Neuronal stem cell (in vitro differentiated cells): Measurements from ENCODE around the gene TTLL8.

ENCODE experiments used
- DNase-seq: peaks from one replicate; pipeline ENCODE4 v3.0.0-alpha.2; 2013; ENCODE audit warnings: low spot score
- H2AFZ ChIP-seq: one replicate; pipeline ENCODE4 v1.6.1; 2013; ENCODE audit warnings: mild to moderate bottlenecking, low read length, inconsistent platforms
- H2AK5ac ChIP-seq: 2 replicates; pipeline ENCODE4 v1.6.1; 2013; ENCODE audit warnings: low read depth, mild to moderate bottlenecking, inconsistent platforms, low read length, moderate library complexity, mixed read lengths
- H2BK120ac ChIP-seq: 2 replicates; pipeline ENCODE4 v1.6.1; 2013; ENCODE audit warnings: low read depth, mild to moderate bottlenecking, inconsistent platforms, low read length, moderate library complexity, mixed read lengths
- H2BK12ac ChIP-seq: one replicate; pipeline ENCODE4 v1.6.1; 2013; ENCODE audit warnings: low read length, inconsistent platforms
- H2BK15ac ChIP-seq: 2 replicates; pipeline ENCODE4 v1.6.1; 2013; ENCODE audit warnings: mild to moderate bottlenecking, low read length, inconsistent platforms, mixed read lengths
- H2BK5ac ChIP-seq: one replicate; pipeline ENCODE4 v1.6.1; 2013; ENCODE audit warnings: inconsistent platforms, mild to moderate bottlenecking, low read length, moderate library complexity
- H3K14ac ChIP-seq: one replicate; pipeline ENCODE4 v1.6.1; 2013; ENCODE audit warnings: low read length, inconsistent platforms
- H3K18ac ChIP-seq: 2 replicates; pipeline ENCODE4 v1.6.1; 2013; ENCODE audit warnings: low read length, inconsistent platforms
- H3K23ac ChIP-seq: 2 replicates; pipeline ENCODE4 v1.6.1; 2013; ENCODE audit warnings: low read depth, mild to moderate bottlenecking, mixed read lengths, low read length, inconsistent platforms; ENCODE audit not compliant: poor library complexity
- H3K27ac ChIP-seq: replicated peaks from 3 replicates; pipeline ENCODE4 v1.5.1; 2013; ENCODE audit warnings: low read length, inconsistent platforms
- H3K27me3 ChIP-seq, 3 experiments: 2 replicates each; pipeline ENCODE4 v1.6.1; 2013; ENCODE audit warnings: low read length in 3 of 3, mild to moderate bottlenecking in 2 of 3, inconsistent platforms in 1 of 3, low read depth in 1 of 3, mixed read lengths in 1 of 3, moderate library complexity in 1 of 3; ENCODE audit not compliant: control insufficient read depth in 3 of 3, insufficient read depth in 3 of 3
- H3K36me3 ChIP-seq, 2 donors: replicated peaks in 1 of 2; 2 replicates each; pipeline ENCODE4 v1.6.1; 2013; ENCODE audit warnings: low read length in 2 of 2; ENCODE audit not compliant: control insufficient read depth in 2 of 2, insufficient read depth in 2 of 2
- H3K4ac ChIP-seq: 2 replicates; pipeline ENCODE4 v1.6.1; 2013; ENCODE audit warnings: inconsistent platforms, mild to moderate bottlenecking, low read length, moderate library complexity
- H3K4me1 ChIP-seq, 2 donors: 1 replicate in 1 of 2; 2 replicates in 1 of 2; pipeline ENCODE4 v1.6.1; 2013; ENCODE audit warnings: low read length in 2 of 2, low read depth in 1 of 2; ENCODE audit not compliant: control insufficient read depth in 2 of 2, insufficient read depth in 1 of 2
- H3K4me2 ChIP-seq: one replicate; pipeline ENCODE4 v1.6.1; 2013; ENCODE audit warnings: mild to moderate bottlenecking, low read length, inconsistent platforms; ENCODE audit not compliant: insufficient read depth, poor library complexity, severe bottlenecking
- H3K4me3 ChIP-seq, 2 donors: 2 replicates each; pipeline ENCODE4 v1.5.1; 2013; ENCODE audit warnings: low read length in 2 of 2, mild to moderate bottlenecking in 2 of 2, inconsistent platforms in 1 of 2, moderate library complexity in 1 of 2
- H3K79me1 ChIP-seq: one replicate; pipeline ENCODE4 v1.6.1; 2013; ENCODE audit warnings: low read depth, mild to moderate bottlenecking, inconsistent platforms, low read length, moderate library complexity
- H3K9ac ChIP-seq: one replicate; pipeline ENCODE4 v1.6.1; 2013; ENCODE audit warnings: mild to moderate bottlenecking, low read depth, low read length, inconsistent platforms; ENCODE audit not compliant: poor library complexity
- H3K9me3 ChIP-seq, 2 donors: replicated peaks in 1 of 2; 2 replicates each; pipeline versions ENCODE3 to v1.6.1; 2013; ENCODE audit warnings: low read length in 2 of 2, mild to moderate bottlenecking in 2 of 2, inconsistent platforms in 1 of 2, low read depth in 1 of 2, mixed read lengths in 1 of 2, moderate library complexity in 1 of 2; ENCODE audit not compliant: control insufficient read depth in 2 of 2, insufficient read depth in 1 of 2
- H4K8ac ChIP-seq: one replicate; pipeline ENCODE4 v1.6.1; 2013; ENCODE audit warnings: low read depth, mild to moderate bottlenecking, inconsistent platforms, low read length, moderate library complexity
- H4K91ac ChIP-seq: one replicate; pipeline ENCODE4 v1.6.1; 2013; ENCODE audit warnings: low read length, low read depth, mild to moderate bottlenecking, inconsistent platforms; ENCODE audit not compliant: poor library complexity
- WGBS, 2 donors: extraction: QIAGEN DNeasy Blood & Tissue Kit; methylation state at CpG; one replicate each; pipeline ENCODE4 v1.1.7; 2013; ENCODE audit warnings: missing lambda C conversion rate in 2 of 2, mixed read lengths in 1 of 2; ENCODE audit not compliant: insufficient read length in 2 of 2, insufficient replicate concordance in 1 of 2; ENCODE audit errors: extremely low coverage in 2 of 2; 5-methylcytosine and 5-hydroxymethylcytosine counted together

Gene TTLL8

DNA sequence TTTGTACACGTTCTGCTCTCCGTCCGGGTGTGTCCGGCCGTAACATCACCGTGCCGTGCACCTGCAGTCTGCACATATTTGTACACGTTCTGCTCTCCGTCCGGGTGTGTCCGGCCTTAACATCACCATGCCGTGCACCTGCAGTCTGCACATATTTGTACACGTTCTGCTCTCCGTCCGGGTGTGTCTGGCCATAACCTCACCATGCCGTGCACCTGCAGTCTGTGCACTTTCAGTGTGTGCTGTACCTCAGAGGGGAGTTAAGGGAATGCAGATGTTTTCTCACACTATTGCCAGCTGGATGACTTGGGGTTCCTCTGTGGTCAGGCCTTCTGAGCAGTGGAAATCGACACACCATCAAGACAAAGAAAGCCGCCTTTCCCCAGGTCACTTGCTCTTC is 4.2 kb downstream of the TTLL8 start:
- Histone ChIP-seq H3K36me3 (no peaks in the 10 kb centered on the region), H3K9ac (no peak overlapping the region), H3K4me2 (no peak overlapping the region), H3K79me1 (peaks cover 2% of the 10 kb centered on the region), H3K23ac (no peak overlapping the region), H4K8ac (no peak overlapping the region), H3K27ac (no peak overlapping the region), H2BK12ac (no peak overlapping the region), H3K18ac (no peak overlapping the region), H2AFZ (no peak overlapping the region), H2AK5ac (no peak overlapping the region), H3K14ac (no peak overlapping the region), H4K91ac (no peak overlapping the region), H3K27me3 (peaks cover 0 to 8% (median 0%) of the 10 kb centered on the region in 3 experiments), H3K4me3 (no peak overlapping the region), H3K9me3 (peaks cover 0 to 5% of the 10 kb centered on the region in 2 donors), H3K4me1 (peaks cover 2% of the 10 kb centered on the region in 2 donors), H2BK15ac (no peak overlapping the region), H3K4ac (no peak overlapping the region), H2BK120ac (no peak overlapping the region), H2BK5ac (no peak overlapping the region)
- no peak for DNase-seq
- no CpG with 5 or more reads among the region's 18 CpGs for WGBS, 2 donors

DNA sequence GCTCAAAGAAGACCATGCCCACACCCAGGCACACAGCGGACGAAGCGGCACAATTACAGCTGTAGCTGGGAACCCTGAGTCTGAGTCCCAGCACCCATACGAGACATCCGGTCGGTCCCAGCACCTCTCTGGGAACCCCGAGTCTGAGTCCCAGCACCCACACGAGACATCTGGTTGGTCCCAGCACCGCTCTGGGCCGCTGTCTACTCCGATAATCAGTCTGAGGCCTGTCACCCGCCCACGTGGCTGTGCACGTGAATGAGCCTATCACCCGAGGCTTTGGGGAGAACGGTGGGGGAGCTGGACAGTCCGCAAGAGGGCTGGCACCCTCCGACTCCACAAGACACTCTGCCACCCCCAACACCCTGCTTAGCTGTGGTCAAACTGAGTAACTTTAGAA is 6.2 kb downstream of the TTLL8 start:
- no peak overlapping the region for H2BK5ac ChIP-seq
- peaks cover 2% of the 10 kb centered on the region for H3K79me1 ChIP-seq
- no CpG with 5 or more reads among the region's 18 CpGs for WGBS, 2 donors
- no peak overlapping the region for H3K23ac ChIP-seq
- no peaks in the 10 kb centered on the region for H3K36me3 ChIP-seq
- H4K91ac ChIP-seq, result no peak overlapping the region
- peak overlapping the region; percentile 45 for H2AK5ac ChIP-seq
- H2BK12ac ChIP-seq, result no peak overlapping the region
- peaks cover 0 to 7% (median 0%) of the 10 kb centered on the region in 3 experiments for H3K27me3 ChIP-seq
- H2AFZ ChIP-seq, result no peak overlapping the region
- H3K18ac ChIP-seq, result peak overlapping the region; percentile 64
- H3K4me1 ChIP-seq, result peaks cover 0 to 2% of the 10 kb centered on the region in 2 donors
- H2BK120ac ChIP-seq, result no peak overlapping the region
- no peak overlapping the region for H3K4me2 ChIP-seq
- H2BK15ac ChIP-seq, result no peak overlapping the region
- H3K9ac ChIP-seq, result no peak overlapping the region
- no peak overlapping the region for H3K4ac ChIP-seq
- H3K9me3 ChIP-seq, result peaks cover 0 to 5% of the 10 kb centered on the region in 2 donors
- H3K4me3 ChIP-seq, result no peak overlapping the region
- H4K8ac ChIP-seq, result no peak overlapping the region
- no peak overlapping the region for H3K14ac ChIP-seq
- no peak for DNase-seq
- H3K27ac ChIP-seq, result no peak overlapping the region

DNA sequence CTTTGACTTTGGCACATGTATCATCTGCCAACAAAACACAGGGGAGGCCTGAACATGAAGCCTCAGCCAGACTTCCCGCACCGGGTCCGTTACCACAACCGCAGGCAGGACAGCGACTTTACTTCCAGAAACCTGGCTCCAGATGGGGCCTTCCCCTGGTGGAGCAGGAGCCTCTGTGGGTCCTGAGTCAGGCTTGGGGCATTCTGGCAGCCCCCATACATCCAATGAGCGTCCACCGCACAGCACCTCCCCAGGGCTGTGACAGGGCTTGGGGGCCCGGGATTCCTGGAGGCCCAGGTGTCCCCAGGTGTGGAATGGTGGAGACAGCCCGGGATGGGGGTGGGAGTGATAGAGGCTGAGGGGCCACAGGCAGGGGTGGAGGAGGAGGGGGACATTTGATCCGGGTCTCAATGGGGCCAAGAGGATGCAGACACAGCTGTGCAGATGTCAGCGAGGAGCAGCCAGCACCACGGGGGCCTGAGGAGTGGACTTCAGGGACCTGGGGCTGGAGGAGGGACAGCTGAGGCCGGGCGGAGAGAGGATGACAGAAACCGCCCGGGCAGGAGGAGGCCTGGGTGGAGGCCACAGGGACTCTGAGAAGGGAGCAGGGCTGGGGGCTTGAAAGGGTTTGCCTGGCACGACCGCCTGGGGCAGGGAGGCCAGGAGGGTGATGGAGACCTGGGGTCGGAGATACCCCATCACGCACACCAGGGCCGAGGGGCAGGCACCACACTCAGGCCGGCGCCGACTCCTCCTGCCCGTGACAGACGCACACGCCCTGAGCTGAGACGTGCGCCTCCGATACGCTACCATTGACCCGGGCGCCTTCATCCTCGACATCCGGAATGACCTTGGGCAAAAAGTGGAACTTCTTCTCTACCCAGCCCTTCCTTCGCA is 8.6 kb downstream of the TTLL8 start:
- no peaks in the 10 kb centered on the region for H3K36me3 ChIP-seq
- no peak for DNase-seq
- peaks cover 0 to 8% (median 0%) of the 10 kb centered on the region in 3 experiments for H3K27me3 ChIP-seq
- no peak overlapping the region for H2AK5ac ChIP-seq
- H3K9ac ChIP-seq, result peak overlapping the region; percentile 15
- no CpG with 5 or more reads among the region's 36 CpGs for WGBS, 2 donors
- no peak overlapping the region for H2BK120ac ChIP-seq
- H3K9me3 ChIP-seq, result peaks cover 0 to 5% of the 10 kb centered on the region in 2 donors
- peak overlapping the region; percentile 64 for H3K14ac ChIP-seq
- H2BK12ac ChIP-seq, result no peak overlapping the region
- peaks cover 0 to 2% of the 10 kb centered on the region in 2 donors for H3K4me1 ChIP-seq
- H3K4me2 ChIP-seq, result no peak overlapping the region
- no peak overlapping the region for H2AFZ ChIP-seq
- H3K23ac ChIP-seq, result no peak overlapping the region
- no peak overlapping the region for H4K8ac ChIP-seq
- no peak overlapping the region for H3K27ac ChIP-seq
- peaks cover 4% of the 10 kb centered on the region for H3K79me1 ChIP-seq
- H3K18ac ChIP-seq, result peak overlapping the region; percentile 77
- no peak overlapping the region for H3K4me3 ChIP-seq
- H4K91ac ChIP-seq, result no peak overlapping the region
- H2BK15ac ChIP-seq, result peak overlapping the region; percentile 27
- H2BK5ac ChIP-seq, result no peak overlapping the region
- peak overlapping the region; percentile 37 for H3K4ac ChIP-seq

DNA sequence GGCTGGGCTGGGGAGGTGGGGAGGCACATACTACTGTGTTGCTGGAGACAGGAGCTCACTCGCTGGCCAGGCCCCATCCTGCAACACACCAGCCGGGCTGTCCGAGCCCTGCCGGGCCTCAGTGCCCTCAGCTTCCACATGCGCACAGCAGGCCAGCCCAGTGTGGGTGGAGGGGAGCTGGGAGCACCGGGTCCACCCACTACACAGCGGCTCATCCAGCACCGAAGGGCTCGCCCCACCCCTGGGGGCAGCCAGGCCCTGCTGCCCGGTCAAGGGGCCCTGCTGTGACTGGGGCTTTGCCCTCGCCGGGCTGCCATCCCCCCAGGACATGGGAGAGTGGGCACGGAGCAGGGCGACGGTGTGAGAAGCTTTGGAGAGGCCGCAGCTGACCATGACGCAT is 9.3 kb downstream of the TTLL8 start:
- Histone ChIP-seq H2AK5ac (peak overlapping the region; percentile 21), H3K4ac (peak overlapping the region; percentile 37), H2BK5ac (no peak overlapping the region), H2BK12ac (no peak overlapping the region), H3K79me1 (peaks cover 4% of the 10 kb centered on the region), H3K4me2 (no peak overlapping the region), H2BK15ac (no peak overlapping the region), H3K18ac (peak overlapping the region; percentile 76), H3K36me3 (no peaks in the 10 kb centered on the region), H2AFZ (no peak overlapping the region), H2BK120ac (no peak overlapping the region), H4K8ac (no peak overlapping the region), H3K14ac (peak overlapping the region; percentile 47), H3K27me3 (peaks cover 0 to 8% (median 0%) of the 10 kb centered on the region in 3 experiments), H3K9ac (no peak overlapping the region), H3K23ac (no peak overlapping the region), H4K91ac (no peak overlapping the region), H3K9me3 (peaks cover 0 to 4% of the 10 kb centered on the region in 2 donors), H3K4me1 (peaks cover 0 to 2% of the 10 kb centered on the region in 2 donors), H3K4me3 (no peak overlapping the region), H3K27ac (no peak overlapping the region)
- WGBS, 2 donors, result no CpG with 5 or more reads among the region's 17 CpGs
- no peak for DNase-seq
